Upper lobe of left lung (tissue), 6 donors: ENCODE results near the gene NSG2. TPM values are rescaled to one million over a fixed set of nuclear protein-coding genes. Genes with fewer than 3 reads are reported as not detected.

Experiments
- ATAC-seq, 2 donors: fragments of 200-7000 bp; cut with Tn5 transposase; one replicate each; pipeline ENCODE4 v1.9.1; 2022; ENCODE audit warnings: mild to moderate bottlenecking in 2 of 2, moderate library complexity in 2 of 2; ENCODE audit not compliant: low FRiP score in 2 of 2
- DNase-seq, 2 donors: peaks; one replicate each; pipeline ENCODE4 v3.0.0-alpha.2; 2019 to 2020
- H3K27ac ChIP-seq, 4 donors: fragments of 200-600 bp; sonication (generic); one replicate each; pipeline ENCODE4 v1.5.1; 2016 to 2019
- H3K27me3 ChIP-seq, 4 donors: fragments of 200-600 bp; sonication (generic); one replicate each; pipeline ENCODE4 v1.5.1; 2017 to 2019
- H3K36me3 ChIP-seq, 4 donors: fragments of 200-600 bp; sonication (generic); one replicate each; pipeline ENCODE4 v1.5.1; 2016 to 2019
- H3K4me1 ChIP-seq, 4 donors: fragments of 200-600 bp; sonication (generic); one replicate each; pipeline ENCODE4 v1.5.1; 2018 to 2019
- H3K4me3 ChIP-seq, 4 donors: fragments of 200-600 bp; sonication (generic); one replicate each; pipeline ENCODE4 v1.5.1; 2017 to 2019; ENCODE audit warnings: mild to moderate bottlenecking in 2 of 4, moderate library complexity in 1 of 4
- H3K9me3 ChIP-seq, 4 donors: fragments of 200-600 bp; sonication (generic); one replicate each; pipeline ENCODE4 v1.5.1; 2018 to 2019
- EP300 ChIP-seq, 4 donors: sonication (generic); formaldehyde crosslinking; IDR thresholded peaks; one replicate each; pipeline ENCODE4 v1.5.1; 2017; ENCODE audit warnings: antibody characterized with exemption in 4 of 4, control low read depth in 2 of 4
- POLR2A ChIP-seq, 4 donors: fragments of 450-650 bp; IDR thresholded peaks; one replicate each; pipeline ENCODE4 v1.5.1; 2016 to 2017; ENCODE audit warnings: antibody characterized with exemption in 4 of 4, mild to moderate bottlenecking in 2 of 4
- POLR2AphosphoS5 ChIP-seq, 2 donors: sonication (generic); formaldehyde crosslinking; IDR thresholded peaks; one replicate each; pipeline ENCODE4 v1.5.1; 2017; ENCODE audit warnings: antibody characterized with exemption in 2 of 2
- WGBS, 2 donors: methylation state at CpG; one replicate each; pipeline ENCODE4 v1.1.5; 2017 to 2018; 5-methylcytosine and 5-hydroxymethylcytosine counted together
- total RNA-seq, 6 donors: library from RNA; depleted of rRNA in 4 of 6; stranded (reverse); fragments of >200 nt in 4 of 6; gene quantifications; one replicate each; pipeline versions ENCODE4 v1.1.0 to v1.2.1, GENCODE V29; 2016 to 2021
- TF ChIP-seq, protein P1 (sequence below), 6 experiments: fragments of 450-650 bp in 4 of 6; fragments of 200-600 bp in 2 of 6; sonication (generic) in 2 of 6; IDR thresholded peaks; one replicate each; pipeline ENCODE4 v1.5.1; 2016 to 2019; ENCODE audit warnings: antibody characterized with exemption in 6 of 6
- donor health status: DM: no; HTN: no; CAD: no; lungs with moderate emphysema.
- donor health status: DM: no; HTN: yes; CAD: no; lungs with severe emphysema.

NSG2 gene
- total RNA-seq, 6 donors from 2014 or later: 0.09 to 2.3 (median 0.13) TPM; not detected in 2

DNA sequence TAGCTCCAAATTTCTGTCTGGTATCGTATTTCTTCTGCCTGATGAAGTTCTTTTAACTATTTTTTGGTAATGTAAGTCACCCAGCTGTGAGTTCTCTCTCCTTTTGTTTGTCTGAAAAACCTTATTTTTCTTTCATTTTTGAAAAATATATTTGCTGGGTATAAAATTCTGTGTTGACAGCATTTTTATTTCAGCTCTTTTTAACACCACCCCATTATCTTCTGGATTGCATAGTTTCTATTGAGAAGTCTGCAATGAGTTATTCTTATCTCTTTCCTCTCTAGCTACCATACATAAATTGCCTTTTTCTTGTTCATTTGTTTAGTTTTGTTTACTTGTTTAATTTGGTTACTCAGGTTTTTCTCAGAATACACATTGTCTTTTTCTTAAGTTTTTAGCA is 109.1 kb downstream of the NSG2 start:
- WGBS, 2 donors: 74 to 81% methylated on average over 1 of the region's 1 CpG
- no peak for DNase-seq

GRCh38 chr5:174155281-174155680 is 109.8 kb downstream of the NSG2 start:
- no peak for ATAC-seq
- 96 to 100% methylated on average over 1 of the region's 1 CpG for WGBS, 2 donors
- no peak overlapping the region for H3K27ac ChIP-seq

More for the DNA sequence above, 109.1 kb downstream of the NSG2 start:
- TF ChIP-seq, protein P1, sequence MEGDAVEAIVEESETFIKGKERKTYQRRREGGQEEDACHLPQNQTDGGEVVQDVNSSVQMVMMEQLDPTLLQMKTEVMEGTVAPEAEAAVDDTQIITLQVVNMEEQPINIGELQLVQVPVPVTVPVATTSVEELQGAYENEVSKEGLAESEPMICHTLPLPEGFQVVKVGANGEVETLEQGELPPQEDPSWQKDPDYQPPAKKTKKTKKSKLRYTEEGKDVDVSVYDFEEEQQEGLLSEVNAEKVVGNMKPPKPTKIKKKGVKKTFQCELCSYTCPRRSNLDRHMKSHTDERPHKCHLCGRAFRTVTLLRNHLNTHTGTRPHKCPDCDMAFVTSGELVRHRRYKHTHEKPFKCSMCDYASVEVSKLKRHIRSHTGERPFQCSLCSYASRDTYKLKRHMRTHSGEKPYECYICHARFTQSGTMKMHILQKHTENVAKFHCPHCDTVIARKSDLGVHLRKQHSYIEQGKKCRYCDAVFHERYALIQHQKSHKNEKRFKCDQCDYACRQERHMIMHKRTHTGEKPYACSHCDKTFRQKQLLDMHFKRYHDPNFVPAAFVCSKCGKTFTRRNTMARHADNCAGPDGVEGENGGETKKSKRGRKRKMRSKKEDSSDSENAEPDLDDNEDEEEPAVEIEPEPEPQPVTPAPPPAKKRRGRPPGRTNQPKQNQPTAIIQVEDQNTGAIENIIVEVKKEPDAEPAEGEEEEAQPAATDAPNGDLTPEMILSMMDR (IDR thresholded peaks at IDR 0.05): no peak
- TF ChIP-seq EP300 (IDR thresholded peaks at IDR 0.05) (no peak), POLR2A (IDR thresholded peaks at IDR 0.05) (no peak), POLR2AphosphoS5 (IDR thresholded peaks at IDR 0.05) (no peak)
- H3K4me1 ChIP-seq: no peaks in the 10 kb centered on the region
- H3K9me3 ChIP-seq: no peaks in the 10 kb centered on the region
- no peak overlapping the region for H3K4me3 ChIP-seq
- H3K36me3 ChIP-seq: no peaks in the 10 kb centered on the region
- no peak overlapping the region for H3K27ac ChIP-seq
- no peaks in the 10 kb centered on the region for H3K27me3 ChIP-seq
- no peak for ATAC-seq

DNA sequence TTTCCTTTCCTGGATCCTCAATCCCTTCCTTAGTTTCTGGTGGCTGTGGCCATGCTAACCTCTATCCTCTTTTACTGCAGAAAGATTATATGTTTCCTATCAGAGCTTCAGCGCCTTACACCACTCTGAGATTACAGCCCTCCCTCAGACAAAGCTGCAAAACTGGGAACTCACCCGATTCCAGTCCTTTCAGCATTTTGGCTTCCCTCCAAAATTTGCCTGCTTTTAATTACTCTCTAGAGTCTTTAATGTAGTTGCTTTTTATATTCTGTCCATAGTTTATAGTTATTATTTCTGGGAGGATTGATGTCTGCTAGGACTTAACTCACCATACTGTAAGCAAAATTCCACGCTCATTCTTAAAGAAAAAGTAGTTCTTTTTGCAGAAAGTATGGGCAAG is 110.2 kb downstream of the NSG2 start:
- no peak overlapping the region for H3K4me3 ChIP-seq
- ATAC-seq (no peak), DNase-seq (no peak)
- no peak for TF ChIP-seq POLR2AphosphoS5 (IDR thresholded peaks at IDR 0.05)
- TF ChIP-seq EP300 (IDR thresholded peaks at IDR 0.05): no peak
- TF ChIP-seq, protein P1 (IDR thresholded peaks at IDR 0.05): no peak
- no peak for TF ChIP-seq POLR2A (IDR thresholded peaks at IDR 0.05)
- H3K27me3 ChIP-seq: no peaks in the 10 kb centered on the region
- H3K4me1 ChIP-seq: no peaks in the 10 kb centered on the region
- H3K9me3 ChIP-seq: no peaks in the 10 kb centered on the region
- 67% methylated on average over 3 of the region's 3 CpGs for WGBS, 2 donors
- no peak overlapping the region for H3K27ac ChIP-seq
- no peaks in the 10 kb centered on the region for H3K36me3 ChIP-seq

More at GRCh38 chr5:174155281-174155680, 109.8 kb downstream of the NSG2 start:
- Histone ChIP-seq H3K4me1 (no peaks in the 10 kb centered on the region), H3K36me3 (no peaks in the 10 kb centered on the region), H3K27me3 (no peaks in the 10 kb centered on the region), H3K9me3 (no peaks in the 10 kb centered on the region), H3K4me3 (no peak overlapping the region)
- TF ChIP-seq, protein P1 (IDR thresholded peaks at IDR 0.05): no peak
- no peak for TF ChIP-seq POLR2A (IDR thresholded peaks at IDR 0.05)
- TF ChIP-seq POLR2AphosphoS5 (IDR thresholded peaks at IDR 0.05): no peak
- TF ChIP-seq EP300 (IDR thresholded peaks at IDR 0.05): no peak
- DNase-seq: no peak

DNA sequence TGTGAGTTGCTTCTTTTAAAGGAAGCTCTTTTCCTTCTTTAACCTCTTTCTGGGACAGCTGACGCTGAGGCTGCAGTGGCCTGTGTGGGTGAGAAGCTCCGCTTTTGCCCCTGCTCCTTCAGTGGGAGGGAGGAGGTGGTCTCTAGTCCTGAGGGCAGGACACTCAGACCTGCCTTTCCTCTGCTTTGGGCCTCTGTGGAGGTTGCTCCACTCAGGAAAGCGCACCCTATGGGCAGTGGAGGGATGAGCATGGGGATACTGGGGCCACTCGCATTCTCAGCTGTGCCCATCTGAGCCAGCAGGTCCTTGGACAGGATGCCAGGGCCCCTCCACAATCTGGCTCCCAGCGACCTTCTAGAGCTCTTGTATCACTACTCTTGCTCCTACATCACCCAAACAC is 111.5 kb downstream of the NSG2 start:
- ATAC-seq (no peak), DNase-seq (no peak)
- Histone ChIP-seq H3K27me3 (no peaks in the 10 kb centered on the region), H3K36me3 (no peaks in the 10 kb centered on the region), H3K27ac (no peak overlapping the region), H3K4me1 (no peaks in the 10 kb centered on the region), H3K9me3 (no peaks in the 10 kb centered on the region), H3K4me3 (no peak overlapping the region)
- 79 to 80% methylated on average over 5 of the region's 5 CpGs for WGBS, 2 donors
- TF ChIP-seq, protein P1 (IDR thresholded peaks at IDR 0.05): no peak
- TF ChIP-seq POLR2A (IDR thresholded peaks at IDR 0.05) (no peak), EP300 (IDR thresholded peaks at IDR 0.05) (no peak), POLR2AphosphoS5 (IDR thresholded peaks at IDR 0.05) (no peak)

Other genes starting within 250 kb of the NSG2 start
- gene CPEB4, start 157.4 kb upstream of the NSG2 start, total RNA-seq: 10 to 100 TPM; 52.6 to 96.4 (median 62.0) TPM
- not detected for gene C5orf47, start 56.5 kb upstream of the NSG2 start, total RNA-seq